Spleen (tissue), 7 donors: ENCODE results near the gene PRKCD.

Experiments used
- CTCF ChIP-seq, 11 experiments: fragments of 200-600 bp in 7 of 11; fragments of 450-650 bp in 4 of 11; sonication (generic) in 4 of 11; IDR thresholded peaks in 8 of 11; conservative IDR thresholded peaks in 3 of 11; 1 replicate in 7 of 11; 2 replicates in 4 of 11; pipeline versions ENCODE4 v1.4.0 to v1.8.0; 2016 to 2021; ENCODE audit warnings: antibody characterized with exemption in 11 of 11, inconsistent platforms in 4 of 11, mild to moderate bottlenecking in 1 of 11
- POLR2A ChIP-seq, 3 donors: fragments of 450-650 bp; IDR thresholded peaks; one replicate each; pipeline ENCODE4 v1.5.1; 2017; ENCODE audit warnings: antibody characterized with exemption in 3 of 3, mild to moderate bottlenecking in 1 of 3
- POLR2AphosphoS5 ChIP-seq, 3 donors: sonication (generic); formaldehyde crosslinking; IDR thresholded peaks; one replicate each; pipeline ENCODE4 v1.5.1; 2017; ENCODE audit warnings: antibody characterized with exemption in 3 of 3
- donor health status: DM: no; HTN: no; CAD: no; lungs with moderate emphysema.
- donor health status: DM: no; HTN: no; CAD: no.
- donor health status: DM: no; HTN: no; CAD: no.

GRCh38 chr3:53122255-53122932, 38.6 kb upstream of the PRKCD start:
- no peak for TF ChIP-seq CTCF (IDR thresholded peaks at IDR 0.05 in 8 of 11, conservative IDR thresholded peaks at IDR 0.05 in 3 of 11)
- TF ChIP-seq POLR2AphosphoS5 (IDR thresholded peaks at IDR 0.05) = no peak
- no peak for TF ChIP-seq POLR2A (IDR thresholded peaks at IDR 0.05)
